Calu3 (cell line): ENCODE results near the gene ZNHIT3. TPM values are rescaled to one million over a fixed set of nuclear protein-coding genes. Genes with fewer than 3 reads are reported as not detected.

ENCODE experiments used
- BruUV-seq: library from RNA; stranded (reverse); fragments of 400-500 nt; replicated peaks from 2 replicates; lab custom pipeline; 2021; lab: Mats Ljungman, UMichigan
- CTCF ChIA-PET: fragments of 300-600 bp; sonication (Branson Sonifier 250); formaldehyde crosslinking; loops from one replicate; lab custom pipeline; 2022; ENCODE audit warnings: antibody characterized with exemption; lab: Charles Lee
- DNase-seq: peaks from one replicate; pipeline ENCODE4 v3.0.0; 2022
- H3K27ac Mint-ChIP-seq: one replicate; pipeline ENCODE4 v1.8.0; 2022; ENCODE audit warnings: mixed read lengths; ENCODE audit not compliant: unreplicated experiment
- H3K27me3 Mint-ChIP-seq: one replicate; pipeline ENCODE4 v1.8.0; 2022; ENCODE audit warnings: mixed read lengths; ENCODE audit not compliant: unreplicated experiment
- H3K36me3 Mint-ChIP-seq: one replicate; pipeline ENCODE4 v1.8.0; 2022; ENCODE audit warnings: mild to moderate bottlenecking, moderate library complexity, mixed read lengths; ENCODE audit not compliant: insufficient read depth, unreplicated experiment
- H3K4me1 Mint-ChIP-seq: one replicate; pipeline ENCODE4 v1.8.0; 2022; ENCODE audit warnings: mild to moderate bottlenecking, low read depth, mixed read lengths; ENCODE audit not compliant: unreplicated experiment
- H3K4me3 Mint-ChIP-seq: one replicate; pipeline ENCODE4 v1.8.0; 2022; ENCODE audit warnings: mild to moderate bottlenecking, low read depth, moderate library complexity, mixed read lengths; ENCODE audit not compliant: unreplicated experiment
- H3K9me3 Mint-ChIP-seq: one replicate; pipeline ENCODE4 v1.8.0; 2022; ENCODE audit warnings: low read depth, mixed read lengths; ENCODE audit not compliant: unreplicated experiment
- intact Hi-C: fragments of 100-400 bp; cut with micrococcal nuclease; formaldehyde crosslinking; loops from one replicate; pipeline ENCODE4 v1.10.0; 2022; ENCODE audit not compliant: unreplicated experiment
- total RNA-seq: library from RNA; stranded (reverse); gene quantifications from 2 replicates; pipeline ENCODE4 v1.2.3, GENCODE V29; 2022
- TF ChIP-seq, protein P1 (sequence below): fragments of 200-600 bp; IDR thresholded peaks from one replicate; pipeline ENCODE4 v1.8.0; 2022; ENCODE audit warnings: antibody characterized with exemption; ENCODE audit not compliant: unreplicated experiment

Gene ZNHIT3
- total RNA-seq, 1 experiment from 2014 or later = 32.6 TPM

DNA sequence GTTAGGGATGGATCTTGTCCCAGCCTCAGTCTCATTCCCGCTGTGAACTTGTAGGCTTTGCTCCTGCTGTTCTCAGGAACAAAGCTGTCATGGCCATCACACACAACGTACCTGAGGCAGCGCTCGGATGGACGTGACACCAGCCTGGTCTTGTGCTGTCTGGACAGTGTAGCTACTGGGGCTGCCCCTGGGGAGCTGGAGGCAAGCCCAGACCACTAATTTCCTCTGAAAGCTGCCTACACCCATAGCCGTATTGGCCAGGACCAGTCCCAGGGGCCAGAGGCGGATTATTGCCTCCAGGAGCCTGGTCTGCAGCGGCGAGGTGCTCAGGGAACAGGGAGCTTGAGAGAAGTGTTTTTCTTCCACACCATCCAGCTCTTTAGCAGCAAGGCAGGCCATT is 11.7 kb downstream of the ZNHIT3 start:
- no peaks in the 10 kb centered on the region for H3K9me3 Mint-ChIP-seq
- BruUV-seq = no TSS peak
- TF ChIP-seq, protein P1, sequence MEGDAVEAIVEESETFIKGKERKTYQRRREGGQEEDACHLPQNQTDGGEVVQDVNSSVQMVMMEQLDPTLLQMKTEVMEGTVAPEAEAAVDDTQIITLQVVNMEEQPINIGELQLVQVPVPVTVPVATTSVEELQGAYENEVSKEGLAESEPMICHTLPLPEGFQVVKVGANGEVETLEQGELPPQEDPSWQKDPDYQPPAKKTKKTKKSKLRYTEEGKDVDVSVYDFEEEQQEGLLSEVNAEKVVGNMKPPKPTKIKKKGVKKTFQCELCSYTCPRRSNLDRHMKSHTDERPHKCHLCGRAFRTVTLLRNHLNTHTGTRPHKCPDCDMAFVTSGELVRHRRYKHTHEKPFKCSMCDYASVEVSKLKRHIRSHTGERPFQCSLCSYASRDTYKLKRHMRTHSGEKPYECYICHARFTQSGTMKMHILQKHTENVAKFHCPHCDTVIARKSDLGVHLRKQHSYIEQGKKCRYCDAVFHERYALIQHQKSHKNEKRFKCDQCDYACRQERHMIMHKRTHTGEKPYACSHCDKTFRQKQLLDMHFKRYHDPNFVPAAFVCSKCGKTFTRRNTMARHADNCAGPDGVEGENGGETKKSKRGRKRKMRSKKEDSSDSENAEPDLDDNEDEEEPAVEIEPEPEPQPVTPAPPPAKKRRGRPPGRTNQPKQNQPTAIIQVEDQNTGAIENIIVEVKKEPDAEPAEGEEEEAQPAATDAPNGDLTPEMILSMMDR = no peak
- no peak overlapping the region for H3K4me3 Mint-ChIP-seq
- H3K36me3 Mint-ChIP-seq = peaks cover 52% of the 10 kb centered on the region
- CTCF ChIA-PET = no interaction called here
- no peak for DNase-seq
- H3K27ac Mint-ChIP-seq = no peak overlapping the region
- intact Hi-C loops = no loop called here
- no peaks in the 10 kb centered on the region for H3K27me3 Mint-ChIP-seq
- H3K4me1 Mint-ChIP-seq = no peaks in the 10 kb centered on the region

DNA sequence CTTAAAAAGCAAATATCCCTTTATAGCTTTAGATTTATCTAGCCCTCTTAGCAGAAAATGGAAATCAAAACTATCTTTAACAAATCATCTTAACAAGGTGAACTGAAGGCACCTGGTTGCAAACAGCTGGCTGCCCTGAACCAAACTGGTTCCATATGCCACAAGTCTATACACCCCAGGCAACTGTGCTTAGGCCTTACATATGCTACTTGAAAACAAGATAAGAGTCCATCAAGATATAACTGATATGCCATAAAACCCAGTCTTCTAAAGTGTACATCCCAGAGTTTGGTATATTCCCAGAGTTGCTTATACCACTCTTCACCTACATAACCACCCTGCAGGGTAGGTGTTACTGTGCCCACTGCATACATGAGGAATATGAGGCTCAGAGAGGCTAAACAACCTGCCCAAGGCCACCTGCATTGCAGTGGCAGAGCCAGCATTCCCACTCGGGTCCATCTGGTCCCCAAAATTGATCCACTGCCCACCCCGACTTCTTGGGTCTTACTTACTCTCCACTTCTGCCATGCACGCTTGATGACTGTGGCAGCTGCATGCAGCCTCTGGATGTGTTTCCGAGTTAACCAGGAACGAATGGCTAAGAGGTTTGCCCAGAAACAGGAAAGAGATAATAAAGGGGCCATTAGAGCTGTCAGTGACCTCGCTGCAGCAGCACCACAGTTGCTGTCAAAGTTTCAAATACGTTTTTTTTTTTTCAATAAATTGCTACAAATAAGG is 12.2 kb downstream of the ZNHIT3 start:
- H3K27ac Mint-ChIP-seq = no peak overlapping the region
- no peaks in the 10 kb centered on the region for H3K9me3 Mint-ChIP-seq
- no peak for DNase-seq
- CTCF ChIA-PET = no interaction called here
- no peak overlapping the region for H3K4me3 Mint-ChIP-seq
- H3K27me3 Mint-ChIP-seq = no peaks in the 10 kb centered on the region
- TF ChIP-seq, protein P1 = no peak
- no TSS peak for BruUV-seq
- peaks cover 57% of the 10 kb centered on the region for H3K36me3 Mint-ChIP-seq
- intact Hi-C loops = no loop called here
- H3K4me1 Mint-ChIP-seq = no peaks in the 10 kb centered on the region

DNA sequence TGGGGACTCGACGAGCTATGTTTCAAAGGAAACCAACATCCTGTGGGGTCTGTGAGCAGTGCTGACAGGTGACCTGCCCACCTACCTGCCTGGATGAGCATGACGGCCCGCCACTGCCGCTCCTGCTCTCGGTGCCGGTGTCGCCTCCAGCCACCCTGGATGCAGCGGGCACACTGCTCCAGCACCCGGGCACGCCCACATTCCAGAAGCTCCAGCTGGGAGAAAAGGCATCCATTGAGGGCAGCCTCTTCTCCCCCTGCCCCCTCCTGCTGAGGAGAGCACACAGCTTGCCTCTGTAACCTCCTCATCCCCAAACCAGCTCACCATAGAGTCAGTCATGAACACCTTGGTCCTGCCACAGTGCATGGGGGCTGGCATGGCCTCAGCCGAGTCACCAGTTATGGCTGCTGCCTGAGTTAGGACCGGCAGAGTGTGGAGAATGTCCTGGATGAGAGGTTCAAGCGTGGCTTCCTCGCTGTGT is 14.3 kb downstream of the ZNHIT3 start:
- CTCF ChIA-PET = no interaction called here
- no TSS peak for BruUV-seq
- intact Hi-C loops = no loop called here
- Mint-ChIP-seq H3K4me1 (no peaks in the 10 kb centered on the region), H3K9me3 (no peaks in the 10 kb centered on the region), H3K36me3 (peaks cover 56% of the 10 kb centered on the region), H3K4me3 (no peak overlapping the region), H3K27ac (no peak overlapping the region), H3K27me3 (no peaks in the 10 kb centered on the region)
- no peak for DNase-seq
- TF ChIP-seq, protein P1 = no peak

DNA sequence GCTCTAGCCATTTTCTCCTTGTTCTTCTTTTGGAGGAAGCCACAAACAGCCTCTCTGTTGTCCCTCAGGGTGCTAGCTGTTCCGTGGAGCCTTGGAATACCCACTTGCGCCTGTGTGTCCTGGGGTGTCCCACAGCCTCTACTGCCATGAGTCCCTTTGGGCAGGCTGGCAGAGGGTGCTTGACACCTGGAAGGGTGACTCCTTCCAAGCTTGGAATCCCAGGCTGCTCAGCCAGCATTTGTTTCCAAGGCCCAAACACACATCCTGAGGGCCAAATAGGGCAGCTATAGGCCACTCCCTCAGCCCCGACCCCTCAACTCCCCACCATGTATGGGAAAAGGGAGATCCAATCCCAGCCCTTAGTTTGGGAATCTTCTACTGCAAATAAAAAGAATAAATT is 14.9 kb downstream of the ZNHIT3 start:
- intact Hi-C loops = no loop called here
- CTCF ChIA-PET = no interaction called here
- TF ChIP-seq, protein P1 = no peak
- DNase-seq = no peak
- no peaks in the 10 kb centered on the region for H3K27me3 Mint-ChIP-seq
- BruUV-seq = no TSS peak
- no peaks in the 10 kb centered on the region for H3K9me3 Mint-ChIP-seq
- H3K36me3 Mint-ChIP-seq = peaks cover 52% of the 10 kb centered on the region
- no peak overlapping the region for H3K4me3 Mint-ChIP-seq
- H3K27ac Mint-ChIP-seq = no peak overlapping the region
- H3K4me1 Mint-ChIP-seq = no peaks in the 10 kb centered on the region
